ENCODE results near the gene RASAL2.
"Not testable (repeated sequence)": the region's sequence is repeated elsewhere in the genome, so short reads cannot be mapped to it uniquely, and the experiment has no call there.

The RASAL2 gene

GRCh38 chr1:178241837-178242236 is 147.9 kb downstream of the RASAL2 start:
- no peak for DNase-seq

GRCh38 chr1:178243119-178243518 is 149.2 kb downstream of the RASAL2 start:
- no peak for DNase-seq

GRCh38 chr1:178243890-178244289 is 150.0 kb downstream of the RASAL2 start:
- DNase-seq: no peak

GRCh38 chr1:178248284-178248683 is 154.4 kb downstream of the RASAL2 start:
- DNase-seq: not testable (repeated sequence)

DNA sequence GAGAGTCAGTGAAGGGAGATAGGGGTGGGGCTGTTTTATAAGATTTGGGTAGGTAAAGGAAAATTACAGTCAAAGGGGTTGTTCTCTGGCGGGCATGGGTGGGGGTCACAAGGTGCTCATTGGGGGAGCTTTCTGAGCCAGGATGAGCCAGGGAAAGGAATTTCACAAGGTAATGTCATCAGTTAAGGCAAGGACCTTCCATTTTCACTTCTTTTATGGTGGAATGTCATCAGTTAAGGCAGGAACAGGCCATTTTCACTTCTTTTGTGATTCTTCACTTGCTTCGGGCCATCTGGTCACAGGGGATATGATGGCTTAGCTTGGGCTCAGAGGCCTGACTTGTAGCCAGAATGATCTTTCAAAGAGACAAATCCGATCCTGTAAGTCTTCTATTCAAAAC is 159.7 kb downstream of the RASAL2 start:
- DNase-seq: not testable (repeated sequence)

DNA sequence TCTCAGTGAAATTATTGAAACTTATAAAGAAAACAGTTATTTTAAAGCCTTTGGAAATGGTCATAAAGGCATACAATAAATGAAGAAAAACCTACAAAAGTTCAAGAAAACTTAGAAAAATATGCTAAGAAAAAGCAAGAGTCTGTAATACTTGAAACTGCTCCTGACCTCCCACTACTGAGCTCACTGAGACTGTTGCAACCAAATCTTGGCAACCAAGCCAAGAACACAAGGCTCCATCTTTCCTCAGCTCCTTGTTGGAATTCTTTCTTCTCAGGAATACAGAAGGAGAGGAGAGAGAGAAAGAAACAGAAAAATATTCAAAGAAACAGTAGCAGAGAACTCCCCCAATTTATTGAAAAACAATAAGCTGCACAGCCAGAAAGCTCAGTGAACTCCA is 160.5 kb downstream of the RASAL2 start:
- no peak for DNase-seq

DNA sequence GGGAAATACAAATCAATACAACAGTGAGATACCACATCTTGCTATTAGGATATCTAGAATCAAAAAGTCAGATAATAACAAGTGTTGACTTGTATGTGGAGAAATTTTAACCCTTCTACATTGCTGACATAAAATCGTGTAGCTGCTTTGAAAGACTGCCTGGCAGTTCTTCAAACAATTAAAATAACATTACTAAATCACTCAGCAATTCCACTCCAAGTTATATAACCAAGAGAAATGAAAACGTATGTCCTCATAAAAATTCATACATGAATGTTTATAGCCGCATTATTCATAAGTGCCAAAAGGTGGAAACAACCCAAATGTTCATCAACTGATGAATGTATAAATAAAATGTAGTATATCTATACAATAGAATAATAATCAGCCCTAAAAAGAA is 164.6 kb downstream of the RASAL2 start:
- no peak for DNase-seq

- no peak for DNase-seq
Measured at GRCh38 chr1:178262120-178262500, 168.2 kb downstream of the RASAL2 start.

- DNase-seq: no peak
Measured at GRCh38 chr1:178263341-178263740, 169.4 kb downstream of the RASAL2 start.

GRCh38 chr1:178266113-178266512 is 172.2 kb downstream of the RASAL2 start:
- no peak for DNase-seq

GRCh38 chr1:178266619-178267066 is 172.7 kb downstream of the RASAL2 start:
- DNase-seq: no peak

DNA sequence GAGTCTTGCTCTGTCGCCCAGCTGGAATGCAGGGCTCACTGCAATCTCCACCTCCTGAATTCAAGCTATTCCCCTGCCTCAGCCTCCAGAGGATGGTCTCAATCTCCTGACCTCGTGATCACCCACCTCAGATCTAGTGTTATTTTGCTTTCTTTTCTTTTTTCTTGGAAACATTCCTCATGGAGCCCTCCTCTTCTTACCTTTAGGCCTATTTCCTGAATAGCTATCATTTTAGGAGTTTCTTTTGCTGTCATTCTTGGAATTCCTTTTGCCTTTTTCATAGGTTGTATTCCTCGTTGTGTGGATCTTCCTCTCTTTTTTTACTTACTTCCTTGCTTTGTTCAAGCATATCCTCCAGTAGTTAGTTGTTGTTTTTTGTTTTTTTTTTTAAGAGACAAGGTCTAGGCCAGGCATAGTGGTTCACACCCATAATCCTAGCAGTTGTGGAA is 173.8 kb downstream of the RASAL2 start:
- DNase-seq: no peak

DNA sequence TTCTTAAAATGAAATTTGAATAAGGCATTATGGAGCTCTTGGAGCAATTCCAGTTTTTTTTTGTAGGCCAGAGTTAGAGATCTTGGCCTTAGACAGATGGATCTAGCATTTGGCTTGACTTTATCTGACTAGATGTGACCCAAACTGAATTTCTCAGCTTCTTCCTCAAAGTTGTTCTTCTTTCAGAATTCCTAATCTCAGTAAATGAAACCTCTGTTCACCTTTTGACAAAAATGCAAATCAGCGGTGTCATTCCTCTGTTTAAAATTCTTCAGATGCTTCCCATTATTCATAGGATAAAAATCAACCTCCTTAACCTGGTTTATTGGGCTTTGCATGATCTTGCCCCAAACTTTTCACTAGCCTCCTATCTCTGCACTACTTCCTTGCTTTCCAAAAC is 177.6 kb downstream of the RASAL2 start:
- no peak for DNase-seq

DNA sequence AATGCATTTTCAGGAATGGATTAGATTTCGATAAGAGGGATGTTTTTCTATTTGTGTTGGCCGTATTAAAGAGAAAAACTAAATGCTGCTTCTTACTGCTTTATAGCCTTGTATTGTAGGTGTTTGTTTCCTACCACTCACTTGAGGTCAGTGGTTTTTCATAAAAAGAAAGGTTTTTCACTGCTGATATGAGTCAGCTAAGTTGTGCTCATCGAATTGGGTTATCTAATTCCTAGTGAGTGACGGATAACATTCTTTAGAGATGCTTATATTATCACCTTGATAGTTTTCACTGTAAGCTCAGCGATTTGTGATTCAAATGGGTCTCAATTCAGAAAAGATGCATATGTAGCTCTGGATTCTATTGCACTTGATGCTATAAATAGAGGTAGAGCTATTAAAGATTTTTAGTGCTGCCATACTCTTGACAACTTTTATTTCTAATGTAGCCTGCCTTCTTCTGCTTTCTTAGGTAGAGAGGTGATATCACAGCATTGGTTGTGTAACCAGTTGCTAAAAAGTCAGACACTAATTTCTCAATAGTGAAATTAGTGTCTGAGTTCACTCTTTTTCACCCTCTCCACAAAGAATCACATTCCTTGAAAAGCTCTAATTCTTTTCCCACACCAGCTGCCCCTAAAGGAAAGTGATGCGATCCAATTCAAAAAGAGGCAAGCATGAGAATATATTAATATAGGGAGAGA is 180.0 kb downstream of the RASAL2 start:
- DNase-seq: no peak

GRCh38 chr1:178275049-178275448 is 181.1 kb downstream of the RASAL2 start:
- DNase-seq: no peak

DNA sequence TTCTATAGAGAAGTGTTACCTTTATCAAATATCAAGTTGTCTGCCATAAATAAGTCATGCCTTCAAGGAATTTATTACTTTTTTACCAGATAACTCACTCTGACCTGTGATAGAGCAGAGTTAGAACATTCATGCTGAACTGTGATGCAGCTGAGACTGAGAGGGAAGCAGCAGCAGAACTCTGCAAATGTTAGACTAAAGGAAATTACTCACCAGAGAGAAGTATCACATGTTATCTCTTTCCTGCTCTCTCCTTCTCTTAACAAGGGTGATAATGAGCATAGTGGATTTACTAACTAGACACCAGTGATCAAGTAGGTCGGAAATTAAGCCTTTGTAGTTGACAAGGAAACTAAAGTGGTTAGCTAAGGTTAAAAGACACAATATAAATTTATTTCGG is 181.6 kb downstream of the RASAL2 start:
- no peak for DNase-seq

GRCh38 chr1:178277793-178278530 is 184.1 kb downstream of the RASAL2 start:
- DNase-seq: no peak

DNA sequence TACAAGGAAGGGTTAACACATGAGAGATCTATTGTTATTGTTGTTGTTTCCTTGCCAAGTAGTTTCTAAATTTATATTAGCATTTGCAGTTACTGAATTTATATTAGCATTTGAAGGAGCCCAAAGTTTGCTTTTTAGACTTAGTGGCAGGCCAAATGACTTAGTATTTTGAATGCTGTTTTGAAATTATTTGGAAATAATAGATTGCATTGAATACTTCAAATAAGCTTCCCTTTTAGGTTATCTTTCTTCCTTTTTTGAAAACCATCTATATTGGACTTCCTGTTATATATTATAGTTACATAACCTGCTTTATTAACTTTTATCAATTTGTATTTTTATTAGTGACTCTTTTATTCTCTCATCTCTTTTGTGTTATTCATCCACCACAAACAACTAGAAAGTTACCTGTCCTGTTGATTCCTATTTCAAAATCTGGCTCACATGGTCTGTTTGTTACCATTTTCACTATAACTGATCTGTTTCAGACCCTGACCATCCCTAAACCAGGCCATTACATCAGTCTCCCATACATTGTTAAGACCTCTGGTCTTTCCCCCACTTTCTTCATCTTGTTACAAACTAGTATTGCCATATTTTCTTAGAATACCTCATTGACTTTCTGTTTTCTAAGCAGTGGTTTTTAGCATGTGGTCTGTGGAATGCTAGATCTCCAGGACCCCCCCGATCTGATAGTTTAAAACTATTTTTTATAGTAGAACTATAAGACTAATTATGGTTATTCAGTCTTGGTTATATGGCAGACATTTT is 185.2 kb downstream of the RASAL2 start:
- DNase-seq: no peak

- DNase-seq: no peak
Measured at GRCh38 chr1:178282949-178283367, 189.1 kb downstream of the RASAL2 start.

DNA sequence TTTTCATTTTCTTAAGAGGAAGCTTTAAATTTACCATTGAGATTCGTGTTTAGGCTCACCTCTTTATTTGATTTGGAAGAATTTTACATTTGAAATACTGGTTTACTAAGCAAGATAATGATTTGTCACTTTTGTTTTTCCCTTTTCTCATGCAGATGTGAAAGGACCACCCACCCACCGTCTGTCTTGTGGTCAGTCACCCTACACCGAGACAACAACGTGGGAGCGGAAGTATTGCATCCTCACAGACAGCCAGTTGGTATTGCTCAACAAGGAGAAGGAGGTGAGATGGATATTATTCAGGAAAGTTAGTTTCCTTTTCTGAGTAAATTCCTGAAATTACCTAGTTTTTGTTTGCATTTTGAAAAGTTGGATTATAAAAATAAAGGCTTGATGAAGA is 189.5 kb downstream of the RASAL2 start:
- no peak for DNase-seq

- no peak for DNase-seq
Measured at GRCh38 chr1:178284058-178284457, 190.2 kb downstream of the RASAL2 start.

DNA sequence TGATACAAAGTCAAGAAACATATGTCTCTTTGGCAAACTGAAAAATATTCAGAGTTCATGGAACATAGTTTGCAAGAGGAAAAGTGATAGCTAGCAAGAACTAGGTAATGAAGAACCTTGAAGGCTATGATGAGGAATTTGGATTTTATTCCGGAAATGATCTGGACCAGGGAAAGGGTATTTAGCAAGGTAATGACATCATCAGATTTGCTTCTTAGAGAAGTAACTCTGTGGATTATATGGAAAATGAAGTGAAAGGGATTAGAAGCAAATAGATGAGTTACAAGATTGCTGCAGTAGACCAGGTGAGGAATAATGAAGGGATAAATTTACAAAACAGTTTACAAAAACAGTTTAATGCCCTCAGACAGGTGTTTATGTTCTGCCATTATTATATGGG is 197.3 kb downstream of the RASAL2 start:
- no peak for DNase-seq

GRCh38 chr1:178294654-178295053 is 200.8 kb downstream of the RASAL2 start:
- no peak for DNase-seq

GRCh38 chr1:178300352-178300699 is 206.4 kb downstream of the RASAL2 start:
- DNase-seq: no peak

Measured in activated CD4-positive, alpha-beta T cell treated with anti-CD3 and anti-CD28 coated beads for 4 hours (primary cell).